GM12878 (cell line): Measurements from ENCODE around the gene LIPN. TPM values are rescaled to one million over a fixed set of nuclear protein-coding genes. Genes with fewer than 3 reads are reported as not detected.

ENCODE experiments used
- ATAC-seq: fragments of 200-7000 bp; cut with Tn5 transposase; 3 replicates; pipeline ENCODE4 v1.9.1; 2020; ENCODE audit warnings: mild to moderate bottlenecking, moderate library complexity
- BruUV-seq: library from RNA; stranded (reverse); fragments of 400-500 nt; replicated peaks from 2 replicates; lab custom pipeline; 2021; lab: Mats Ljungman, UMichigan
- CTCF ChIA-PET: fragments of 300-600 bp; sonication (Branson Sonifier 250); formaldehyde crosslinking; extraction: SDS; loops from one replicate; lab custom pipeline; 2021; ENCODE audit warnings: inconsistent platforms; lab: Yijun Ruan, JAX
- POLR2A ChIA-PET: fragments of 350-600 bp; formaldehyde crosslinking; extraction: SDS; loops from one replicate; lab custom pipeline; 2021; ENCODE audit warnings: inconsistent platforms; lab: Charles Lee
- RAD21 ChIA-PET: fragments of 300-600 bp; sonication (Branson Sonifier 250); formaldehyde crosslinking; loops from one replicate; lab custom pipeline; 2023; ENCODE audit warnings: antibody characterized with exemption; ENCODE audit not compliant: unreplicated experiment; lab: Charles Lee
- SMC1A ChIA-PET: fragments of 300-600 bp; sonication (Branson Sonifier 250); formaldehyde crosslinking; loops from one replicate; lab custom pipeline; 2023; ENCODE audit not compliant: unreplicated experiment, uncharacterized antibody; lab: Charles Lee
- DNase-seq: peaks from one replicate; pipeline ENCODE4 v3.0.0-alpha.2; 2011; ENCODE audit warnings: low read depth, low spot score
- FAIRE-seq: peaks from 3 replicates; lab custom pipeline; 2011; peaks lifted over from hg19 to GRCh38; lab: Jason Lieb, UNC
- H2AFZ ChIP-seq: 2 replicates; pipeline ENCODE4 v1.6.0; 2011; ENCODE audit warnings: low read depth, low read length, control low read depth; ENCODE audit not compliant: control insufficient read depth
- H3K27ac ChIP-seq: 2 replicates; pipeline ENCODE4 v1.5.1; 2011; ENCODE audit warnings: control low read depth; ENCODE audit not compliant: control insufficient read depth, insufficient read depth
- H3K27me3 ChIP-seq, 2 experiments: replicated peaks in 1 of 2; 2 replicates each; pipeline versions ENCODE4 v1.6.0 to v1.6.1; 2011; ENCODE audit warnings: low read length in 1 of 2; ENCODE audit not compliant: control insufficient read depth in 2 of 2, insufficient read depth in 2 of 2
- H3K36me3 ChIP-seq, 2 experiments: 2 replicates each; pipeline ENCODE4 v1.5.1; 2011; ENCODE audit warnings: low read length in 1 of 2; ENCODE audit not compliant: control insufficient read depth in 2 of 2, insufficient read depth in 2 of 2
- H3K4me1 ChIP-seq: 2 replicates; pipeline ENCODE4 v1.6.1; 2011; ENCODE audit warnings: mild to moderate bottlenecking, low read length, moderate library complexity, mixed read lengths; ENCODE audit not compliant: control insufficient read depth, insufficient read depth
- H3K4me2 ChIP-seq: 2 replicates; pipeline ENCODE4 v1.6.0; 2011; ENCODE audit warnings: control low read depth; ENCODE audit not compliant: control insufficient read depth, insufficient read depth
- H3K4me3 ChIP-seq: fragments of 200-600 bp; sonication (generic); 2 replicates; pipeline ENCODE4 v1.5.1; 2016
- H3K79me2 ChIP-seq: 2 replicates; pipeline ENCODE4 v1.6.0; 2011; ENCODE audit warnings: low read length; ENCODE audit not compliant: control insufficient read depth, insufficient read depth
- H3K9ac ChIP-seq: 2 replicates; pipeline ENCODE4 v1.8.0; 2011; ENCODE audit warnings: low read length, control low read depth, mixed read lengths; ENCODE audit not compliant: control insufficient read depth, insufficient read depth
- H3K9me3 ChIP-seq: replicated peaks from 3 replicates; pipeline ENCODE4 v1.5.1; 2011; ENCODE audit warnings: mild to moderate bottlenecking, low read length; ENCODE audit not compliant: control insufficient read depth, insufficient read depth
- H4K20me1 ChIP-seq: 2 replicates; pipeline ENCODE4 v1.6.0; 2011; ENCODE audit not compliant: control insufficient read depth, insufficient read depth
- ATF2 ChIP-seq: IDR thresholded peaks from 2 replicates; pipeline ENCODE4 v1.6.1; 2012; ENCODE audit warnings: low read length, inconsistent platforms
- ATF7 ChIP-seq: fragments of 450-650 bp; IDR thresholded peaks from 2 replicates; pipeline ENCODE4 v1.6.1; 2016; ENCODE audit warnings: low read depth, mild to moderate bottlenecking
- BCL11A ChIP-seq: IDR thresholded peaks from 2 replicates; pipeline ENCODE4 v1.6.1; 2011; ENCODE audit warnings: low read depth, low read length
- CREM ChIP-seq: IDR thresholded peaks from 2 replicates; pipeline ENCODE4 v1.6.1; 2014; ENCODE audit warnings: antibody characterized with exemption, low read depth
- EED ChIP-seq: sonication (generic); IDR thresholded peaks from 2 replicates; pipeline ENCODE4 v1.6.1; 2016; ENCODE audit warnings: antibody characterized with exemption, low read depth
- ELK1 ChIP-seq: IDR thresholded peaks from 2 replicates; pipeline ENCODE4 v1.6.1; 2012; ENCODE audit warnings: low read depth, low read length, improper control_type of control experiment
- FOXM1 ChIP-seq: IDR thresholded peaks from 2 replicates; pipeline ENCODE4 v1.6.1; 2012; ENCODE audit warnings: low read depth, mild to moderate bottlenecking, inconsistent platforms, low read length, moderate library complexity
- IKZF2 ChIP-seq, 2 experiments: fragments of 450-650 bp; IDR thresholded peaks; 2 replicates each; pipeline ENCODE4 v1.6.1; 2017; ENCODE audit warnings: mild to moderate bottlenecking in 2 of 2, moderate library complexity in 2 of 2
- JUNB ChIP-seq: IDR thresholded peaks from 2 replicates; pipeline ENCODE4 v1.6.1; 2016; ENCODE audit warnings: antibody characterized with exemption, mild to moderate bottlenecking
- NFIC ChIP-seq: IDR thresholded peaks from 2 replicates; pipeline ENCODE4 v1.6.1; 2012; ENCODE audit warnings: low read depth, mild to moderate bottlenecking, inconsistent platforms, low read length, moderate library complexity
- NFXL1 ChIP-seq: fragments of 450-650 bp; IDR thresholded peaks from 2 replicates; pipeline ENCODE4 v1.6.1; 2017; ENCODE audit warnings: antibody characterized with exemption, mild to moderate bottlenecking, borderline replicate concordance
- NR2C1 ChIP-seq: fragments of 450-650 bp; IDR thresholded peaks from 2 replicates; pipeline ENCODE4 v1.6.1; 2017; ENCODE audit warnings: antibody characterized with exemption, mild to moderate bottlenecking, moderate library complexity
- PAX5 ChIP-seq: IDR thresholded peaks from 2 replicates; pipeline ENCODE4 v1.6.1; 2011; ENCODE audit warnings: low read depth, low read length, borderline replicate concordance
- PML ChIP-seq: IDR thresholded peaks from 2 replicates; pipeline ENCODE4 v1.6.1; 2012; ENCODE audit warnings: low read length, inconsistent platforms
- POU2F2 ChIP-seq: IDR thresholded peaks from 3 replicates; pipeline ENCODE4 v1.6.1; 2011; ENCODE audit warnings: low read depth, mild to moderate bottlenecking, low read length, borderline replicate concordance
- RUNX3 ChIP-seq: IDR thresholded peaks from 2 replicates; pipeline ENCODE4 v1.6.1; 2012; ENCODE audit warnings: low read length, inconsistent platforms
- TAF1 ChIP-seq: IDR thresholded peaks from 2 replicates; pipeline ENCODE4 v1.6.1; 2011; ENCODE audit warnings: mild to moderate bottlenecking, low read depth, low read length, borderline replicate concordance
- ZNF217 ChIP-seq: fragments of 450-650 bp; IDR thresholded peaks from 2 replicates; pipeline ENCODE4 v1.6.1; 2017; ENCODE audit warnings: antibody characterized with exemption, mild to moderate bottlenecking
- ZNF592 ChIP-seq: fragments of 450-650 bp; IDR thresholded peaks from 2 replicates; pipeline ENCODE4 v1.6.1; 2017; ENCODE audit warnings: mild to moderate bottlenecking, moderate library complexity
- WGBS: methylation state at CpG from one replicate; pipeline ENCODE4 v1.1.6; 2016; ENCODE audit warnings: low lambda C conversion rate; ENCODE audit not compliant: insufficient replicate concordance, insufficient coverage; ENCODE audit errors: missing lambda C conversion rate; 5-methylcytosine and 5-hydroxymethylcytosine counted together
- in situ Hi-C: fragments of 300-500 bp; cut with MboI; formaldehyde crosslinking; loops from 9 replicates; pipeline ENCODE4 v1.14.3; 2018; ENCODE audit warnings: mixed read lengths
- intact Hi-C: fragments of 100-400 bp; cut with micrococcal nuclease; formaldehyde crosslinking; loops from one replicate; pipeline ENCODE4 v1.14.2; 2022; ENCODE audit not compliant: unreplicated experiment
- polyA plus RNA-seq, 11 experiments: library from polyadenylated mRNA; depleted of rRNA in 4 of 11; unstranded in 6 of 11; stranded (reverse) in 5 of 11; fragments of >200 nt; fragmentation: Nextera tagmentation in 4 of 11; fragmentation: Illumina TruSeq in 1 of 11; extraction: Ambion mirVana in 4 of 11; extraction: Trizol in 1 of 11; gene quantifications; 1 replicate in 1 of 11; 2 replicates in 10 of 11; pipeline versions ENCODE4 v1.2.1 to v1.2.3, GENCODE V29; 2011 to 2016; ENCODE audit warnings: inconsistent platforms in 2 of 11, missing spikeins in 2 of 11, low read depth in 1 of 11
- total RNA-seq, 4 experiments: library from RNA; depleted of rRNA in 3 of 4; stranded (reverse); fragments of >200 nt in 3 of 4; fragmentation: Illumina TruSeq in 1 of 4; extraction: Trizol in 1 of 4; gene quantifications; 2 replicates each; pipeline versions ENCODE4 v1.2.1 to v1.2.3, GENCODE V29; 2013 to 2021

Gene LIPN
- total and polyA plus RNA-seq, 10 of the 15 experiments (the other 5 are each of a cell fraction or from before 2014, with no cell fraction given), result 0.06 to 0.23 TPM; not detected in 8

- intact Hi-C loops (no loop called here), in situ Hi-C loops (no loop called here)
- no peaks in the 10 kb centered on the region for H3K27me3 ChIP-seq
- 80% methylated on average over 3 of the region's 3 CpGs for WGBS
- CTCF ChIA-PET, result interaction anchor here (0.9 kb wide), 1 partner anchor 12 kb away, joined by 4 read pairs; no protein-coding TSS in a partner anchor
- H3K27ac ChIP-seq, result no peak overlapping the region
- POLR2A ChIA-PET, result no interaction called here
- SMC1A ChIA-PET, result no interaction called here
- TF ChIP-seq POU2F2, result no peak
- peak; percentile 12; the same call in 1 of the 2 replicates for TF ChIP-seq CREM
- no peak for TF ChIP-seq ATF7
- TF ChIP-seq FOXM1, result peak; percentile 41; the same call in 1 of the 2 replicates
- no peak for TF ChIP-seq NR2C1
- TF ChIP-seq ZNF592, result no peak
- no peak for TF ChIP-seq NFXL1
- peak; percentile 77; the same call in 1 of the 2 replicates for TF ChIP-seq NFIC
- TF ChIP-seq IKZF2 (IDR thresholded peaks at IDR 0.05), result peak in 1 of 2 experiments; percentile 17; a peak in 1 of 4 replicates
- TF ChIP-seq ELK1, result no peak
- TF ChIP-seq ATF2, result 0 out of 2 replicates have a peak, but pooled peaks have one; percentile 35
- TF ChIP-seq JUNB, result peak; percentile 78
- TF ChIP-seq TAF1, result no peak
- TF ChIP-seq RUNX3, result peak; percentile 93
- no peak for TF ChIP-seq PML
- TF ChIP-seq EED, result 0 out of 2 replicates have a peak, but pooled peaks have one; percentile 43
- no peak for TF ChIP-seq ZNF217
- TF ChIP-seq PAX5, result no peak
- 0 out of 2 replicates have a peak, but pooled peaks have one; percentile 6 for TF ChIP-seq BCL11A
- peak; percentile 49 for ATAC-seq
- no peak overlapping the region for H3K4me2 ChIP-seq
- H3K79me2 ChIP-seq, result no peaks in the 10 kb centered on the region
- no peaks in the 10 kb centered on the region for H4K20me1 ChIP-seq
- no TSS peak for BruUV-seq
- no peak overlapping the region for H3K4me3 ChIP-seq
- no peak for DNase-seq
- H3K4me1 ChIP-seq, result no peaks in the 10 kb centered on the region
- no peak overlapping the region for H3K9ac ChIP-seq
- no peak overlapping the region for H2AFZ ChIP-seq
- RAD21 ChIA-PET, result no interaction called here
- FAIRE-seq, result no peak
- H3K36me3 ChIP-seq, result no peaks in the 10 kb centered on the region
- H3K9me3 ChIP-seq, result no peaks in the 10 kb centered on the region; the same call in 2 of the 3 replicates
Observed at GRCh38 chr10:88782222-88782621, 22.4 kb downstream of the LIPN start.
